ENCODE measurements around the gene SLIT3.

DNA sequence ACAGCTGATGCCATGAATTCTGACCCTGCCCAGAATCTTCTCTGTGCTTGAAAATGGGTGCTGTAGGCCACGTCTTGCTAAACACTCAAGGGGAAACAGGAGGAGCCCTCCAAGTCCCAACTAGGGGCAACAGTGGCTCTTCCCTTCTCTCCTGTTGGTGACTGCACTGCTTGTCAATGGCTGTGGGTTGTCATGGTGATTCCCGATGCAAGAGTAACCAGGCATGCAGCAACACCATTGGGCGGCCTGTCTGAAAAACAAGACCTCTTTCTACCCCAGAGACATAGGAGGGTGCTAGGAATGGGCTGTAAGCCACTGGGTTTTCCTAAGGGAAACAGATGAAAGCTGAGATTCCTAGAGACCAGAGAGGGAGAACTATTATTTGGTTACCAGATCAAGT lies 520.1 kb downstream of the SLIT3 start:
- TF ChIP-seq, protein P1, sequence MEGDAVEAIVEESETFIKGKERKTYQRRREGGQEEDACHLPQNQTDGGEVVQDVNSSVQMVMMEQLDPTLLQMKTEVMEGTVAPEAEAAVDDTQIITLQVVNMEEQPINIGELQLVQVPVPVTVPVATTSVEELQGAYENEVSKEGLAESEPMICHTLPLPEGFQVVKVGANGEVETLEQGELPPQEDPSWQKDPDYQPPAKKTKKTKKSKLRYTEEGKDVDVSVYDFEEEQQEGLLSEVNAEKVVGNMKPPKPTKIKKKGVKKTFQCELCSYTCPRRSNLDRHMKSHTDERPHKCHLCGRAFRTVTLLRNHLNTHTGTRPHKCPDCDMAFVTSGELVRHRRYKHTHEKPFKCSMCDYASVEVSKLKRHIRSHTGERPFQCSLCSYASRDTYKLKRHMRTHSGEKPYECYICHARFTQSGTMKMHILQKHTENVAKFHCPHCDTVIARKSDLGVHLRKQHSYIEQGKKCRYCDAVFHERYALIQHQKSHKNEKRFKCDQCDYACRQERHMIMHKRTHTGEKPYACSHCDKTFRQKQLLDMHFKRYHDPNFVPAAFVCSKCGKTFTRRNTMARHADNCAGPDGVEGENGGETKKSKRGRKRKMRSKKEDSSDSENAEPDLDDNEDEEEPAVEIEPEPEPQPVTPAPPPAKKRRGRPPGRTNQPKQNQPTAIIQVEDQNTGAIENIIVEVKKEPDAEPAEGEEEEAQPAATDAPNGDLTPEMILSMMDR (conservative IDR thresholded peaks at IDR 0.05; ENCODE audit: low read length): no peak
- TF ChIP-seq EZH2phosphoT487 (IDR thresholded peaks at IDR 0.05; ENCODE audit: borderline replicate concordance): no peak

All from Loucy (cell line).